Measurements from ENCODE around the gene CSNK2B. TPM values are rescaled to one million over a fixed set of nuclear protein-coding genes. Genes with fewer than 3 reads are reported as not detected.

The CSNK2B gene
- total and polyA plus RNA-seq, 7 experiments from 2014 or later = 101 to 275 (median 149) TPM

- Mint-ChIP-seq H3K36me3 (peaks cover 7 to 43% (median 11%) of the 10 kb centered on the region in 5 donors), H3K9me3 (peaks cover 0 to 2% (median 0%) of the 10 kb centered on the region in 11 donors), H3K4me1 (peaks cover 29 to 79% (median 70%) of the 10 kb centered on the region in 7 donors), H3K27me3 (peaks cover 0 to 2% (median 0%) of the 10 kb centered on the region in 5 donors), H3K4me3 (peak within 1 kb of the TSS; percentile 93 to 99 (median 96)), H3K27ac (peak within 1 kb of the TSS; percentile 94 to 99 (median 98))
- intact Hi-C loops (cut with micrococcal nuclease) = loop anchor here (1.0 to 10.0 kb wide), 24 partner anchors 13 to 1750 kb away; partner anchors contain the start of genes ABHD16A (in 2 of the 2), BAG6 (in 2 of the 2), HSPA1B (in 2 of the 2) and NFKBIL1 (in 2 of the 2)
- DNase-seq (peak; percentile 74 to 92 (median 88)), ATAC-seq (peak; percentile 51)
- Histone ChIP-seq H3K4me1 (ENCODE audit: control insufficient read depth in 2 of 2, insufficient read depth in 2 of 2, low read length in 2 of 2) (peaks cover 33 to 44% of the 10 kb centered on the region in 2 donors), H3K27me3 (ENCODE audit: control insufficient read depth in 2 of 2, insufficient read depth in 2 of 2, low read length in 2 of 2) (no peaks in the 10 kb centered on the region), H3K9me3 (ENCODE audit: control insufficient read depth in 2 of 3, low read length in 3 of 3) (no peaks in the 10 kb centered on the region), H3K4me3 (ENCODE audit: low read length) (peak within 1 kb of the TSS; percentile 91), H3K27ac (ENCODE audit: low read depth, low read length) (peak within 1 kb of the TSS; percentile 97), H3K36me3 (ENCODE audit: control insufficient read depth in 2 of 3, insufficient read depth in 3 of 3, low read length in 3 of 3) (peaks cover 13 to 40% (median 15%) of the 10 kb centered on the region in 3 experiments)
- ChIA-PET POLR2A (interaction anchor here (0.6 to 7.1 kb wide), 26 partner anchors 9 to 1540 kb away, joined by 3 to 193 read pairs (median 4); partner anchors contain the start of genes ABHD16A, APOM, BAG6 and DDX39B), CTCF (interaction anchor here (0.7 to 2.7 kb wide), 4 partner anchors 10 to 1723 kb away, joined by 3 to 19 read pairs (median 4); partner anchors contain the start of gene APOM)
Observed at GRCh38 chr6:31664790-31665500, 935 bp upstream of the CSNK2B start, which contains the start of gene GPANK1. GPANK1 (minus strand) TSS chr6:31664997; CDS start chr6:31664478, 519 bp downstream.

GRCh38 chr6:31666337-31666965 lies 571 bp downstream of the CSNK2B start:
- H3K4me1 Mint-ChIP-seq = peaks cover 25 to 68% (median 57%) of the 10 kb centered on the region in 7 donors
- H3K27ac ChIP-seq (ENCODE audit: low read depth, low read length) = peak overlapping the region; percentile 97

GRCh38 chr6:31669676-31670075 lies 3.8 kb downstream of the CSNK2B start, which contains the start of gene LY6G5B:
LY6G5B (plus strand) TSS chr6:31669976; CDS start chr6:31670951, 975 bp downstream.
- intact Hi-C loops (cut with micrococcal nuclease) = loop anchor here (5.0 to 10.0 kb wide), 5 partner anchors 128 to 1745 kb away; partner anchors contain the start of genes CUTA (in 1 of the 2), HSD17B8 (in 1 of the 2), NELFE (in 1 of the 2) and PHF1 (in 1 of the 2)
- Mint-ChIP-seq H3K4me1 (peaks cover 8 to 38% (median 30%) of the 10 kb centered on the region in 7 donors), H3K36me3 (peaks cover 7 to 42% (median 17%) of the 10 kb centered on the region in 5 donors), H3K27me3 (peaks cover 0 to 2% (median 0%) of the 10 kb centered on the region in 5 donors), H3K9me3 (peaks cover 0 to 3% (median 0%) of the 10 kb centered on the region in 11 donors), H3K27ac (peak within 1 kb of the TSS in 5 of 9 donors; percentile 32 to 64 (median 48)), H3K4me3 (peak within 1 kb of the TSS in 1 of 10 donors; percentile 20)
- H3K36me3 ChIP-seq (ENCODE audit: control insufficient read depth in 2 of 3, insufficient read depth in 3 of 3, low read length in 3 of 3) = peaks cover 13 to 68% (median 24%) of the 10 kb centered on the region in 3 experiments
- no peak within 1 kb of the TSS for H3K27ac ChIP-seq (ENCODE audit: low read depth, low read length)
- ATAC-seq (no peak), DNase-seq (no peak)
- H3K9me3 ChIP-seq (ENCODE audit: control insufficient read depth in 2 of 3, low read length in 3 of 3) = no peaks in the 10 kb centered on the region
- no peak within 1 kb of the TSS for H3K4me3 ChIP-seq (ENCODE audit: low read length)
- H3K27me3 ChIP-seq (ENCODE audit: control insufficient read depth in 2 of 2, insufficient read depth in 2 of 2, low read length in 2 of 2) = no peaks in the 10 kb centered on the region
- ChIA-PET POLR2A (interaction anchor here (0.6 to 2.5 kb wide), 3 partner anchors 17 to 1459 kb away, joined by 3 to 10 read pairs (median 3); partner anchors contain the start of gene BAG6), CTCF (no interaction called here)
- peaks cover 14 to 19% of the 10 kb centered on the region in 2 donors for H3K4me1 ChIP-seq (ENCODE audit: control insufficient read depth in 2 of 2, insufficient read depth in 2 of 2, low read length in 2 of 2)

More at GRCh38 chr6:31666337-31666965, 571 bp downstream of the CSNK2B start:
- POLR2A ChIA-PET = interaction anchor here (0.6 to 7.1 kb wide), 8 partner anchors 14 to 405 kb away, joined by 3 to 193 read pairs (median 4); partner anchors contain the start of genes APOM, BAG6, LY6G5C and PRRC2A
- Histone ChIP-seq H3K36me3 (ENCODE audit: control insufficient read depth in 2 of 3, insufficient read depth in 3 of 3, low read length in 3 of 3) (peaks cover 13 to 52% (median 24%) of the 10 kb centered on the region in 3 experiments), H3K4me3 (ENCODE audit: low read length) (peak overlapping the region; percentile 91), H3K27me3 (ENCODE audit: control insufficient read depth in 2 of 2, insufficient read depth in 2 of 2, low read length in 2 of 2) (no peaks in the 10 kb centered on the region), H3K4me1 (ENCODE audit: control insufficient read depth in 2 of 2, insufficient read depth in 2 of 2, low read length in 2 of 2) (peaks cover 29 to 39% of the 10 kb centered on the region in 2 donors), H3K9me3 (ENCODE audit: control insufficient read depth in 2 of 3, low read length in 3 of 3) (no peaks in the 10 kb centered on the region)
- Mint-ChIP-seq H3K36me3 (peaks cover 7 to 54% (median 16%) of the 10 kb centered on the region in 5 donors), H3K4me3 (peak overlapping the region; percentile 93 to 99 (median 96)), H3K27me3 (peaks cover 0 to 2% (median 0%) of the 10 kb centered on the region in 5 donors), H3K27ac (peak overlapping the region; percentile 94 to 99 (median 98)), H3K9me3 (peaks cover 0 to 2% (median 0%) of the 10 kb centered on the region in 11 donors)
- intact Hi-C loops (cut with micrococcal nuclease) = loop anchor here (5.0 to 10.0 kb wide), 5 partner anchors 131 to 1748 kb away; partner anchors contain the start of genes CUTA (in 1 of the 2), HSD17B8 (in 1 of the 2), NELFE (in 1 of the 2) and PHF1 (in 1 of the 2)
- ATAC-seq (no peak), DNase-seq (no peak)
- CTCF ChIA-PET = no interaction called here

- H3K36me3 Mint-ChIP-seq = peaks cover 0 to 13% (median 6%) of the 10 kb centered on the region in 5 donors
- peak overlapping the region in 6 of 9 donors; percentile 28 to 86 (median 58) for H3K27ac Mint-ChIP-seq
- H3K4me1 ChIP-seq (ENCODE audit: control insufficient read depth in 2 of 2, insufficient read depth in 2 of 2, low read length in 2 of 2) = peaks cover 11 to 12% of the 10 kb centered on the region in 2 donors
- no peaks in the 10 kb centered on the region for H3K27me3 Mint-ChIP-seq
- peaks cover 0 to 1% (median 0%) of the 10 kb centered on the region in 11 donors for H3K9me3 Mint-ChIP-seq
- ATAC-seq (no peak), DNase-seq (no peak)
- no peak overlapping the region for H3K4me3 ChIP-seq (ENCODE audit: low read length)
- H3K4me3 Mint-ChIP-seq = no peak overlapping the region
- peaks cover 10 to 29% (median 14%) of the 10 kb centered on the region in 7 donors for H3K4me1 Mint-ChIP-seq
- H3K36me3 ChIP-seq (ENCODE audit: control insufficient read depth in 2 of 3, insufficient read depth in 3 of 3, low read length in 3 of 3) = peaks cover 0 to 23% (median 0%) of the 10 kb centered on the region in 3 experiments
- H3K27ac ChIP-seq (ENCODE audit: low read depth, low read length) = no peak overlapping the region
- ChIA-PET CTCF (no interaction called here), POLR2A (interaction anchor here (0.8 to 1.4 kb wide), 2 partner anchors 27 to 35 kb away, joined by 3 read pairs; partner anchors contain the start of gene ABHD16A)
- H3K27me3 ChIP-seq (ENCODE audit: control insufficient read depth in 2 of 2, insufficient read depth in 2 of 2, low read length in 2 of 2) = no peaks in the 10 kb centered on the region
- intact Hi-C loops (cut with micrococcal nuclease) = no loop called here
- no peaks in the 10 kb centered on the region for H3K9me3 ChIP-seq (ENCODE audit: control insufficient read depth in 2 of 3, low read length in 3 of 3)
Observed at GRCh38 chr6:31676322-31676903, 10.5 kb downstream of the CSNK2B start.

GRCh38 chr6:31676904-31677303 lies 11.0 kb downstream of the CSNK2B start:
- H3K4me1 Mint-ChIP-seq = peaks cover 14 to 32% (median 17%) of the 10 kb centered on the region in 7 donors
- intact Hi-C loops (cut with micrococcal nuclease) = no loop called here
- Histone ChIP-seq H3K36me3 (ENCODE audit: control insufficient read depth in 2 of 3, insufficient read depth in 3 of 3, low read length in 3 of 3) (peaks cover 0 to 18% (median 0%) of the 10 kb centered on the region in 3 experiments), H3K27ac (ENCODE audit: low read depth, low read length) (no peak overlapping the region), H3K27me3 (ENCODE audit: control insufficient read depth in 2 of 2, insufficient read depth in 2 of 2, low read length in 2 of 2) (no peaks in the 10 kb centered on the region), H3K4me3 (ENCODE audit: low read length) (no peak overlapping the region), H3K9me3 (ENCODE audit: control insufficient read depth in 2 of 3, low read length in 3 of 3) (no peaks in the 10 kb centered on the region), H3K4me1 (ENCODE audit: control insufficient read depth in 2 of 2, insufficient read depth in 2 of 2, low read length in 2 of 2) (peaks cover 15 to 16% of the 10 kb centered on the region in 2 donors)
- H3K27ac Mint-ChIP-seq = peak overlapping the region in 5 of 9 donors; percentile 28 to 86 (median 63)
- peaks cover 0 to 9% (median 7%) of the 10 kb centered on the region in 5 donors for H3K36me3 Mint-ChIP-seq
- ATAC-seq = no peak
- no peak for DNase-seq
- H3K27me3 Mint-ChIP-seq = no peaks in the 10 kb centered on the region
- CTCF ChIA-PET = interaction anchor here (1.4 kb wide), 1 partner anchor 154 kb away, joined by 3 read pairs; no protein-coding TSS in a partner anchor
- peaks cover 0 to 1% (median 0%) of the 10 kb centered on the region in 11 donors for H3K9me3 Mint-ChIP-seq
- POLR2A ChIA-PET = interaction anchor here (0.7 kb wide), 1 partner anchor 119 kb away, joined by 3 read pairs; no protein-coding TSS in a partner anchor
- no peak overlapping the region for H3K4me3 Mint-ChIP-seq
